Ovary (tissue), 3 donors: ENCODE results near the gene SLC9A1.

Source experiments
- CTCF ChIP-seq, 3 donors: fragments of 450-650 bp in 2 of 3; fragments of 200-600 bp in 1 of 3; IDR thresholded peaks; one replicate each; pipeline versions ENCODE4 v1.5.1 to v1.8.0; 2016 to 2022; ENCODE audit warnings: antibody characterized with exemption in 3 of 3, mild to moderate bottlenecking in 1 of 3
- EP300 ChIP-seq: sonication (generic); formaldehyde crosslinking; IDR thresholded peaks from one replicate; pipeline ENCODE4 v1.6.1; 2017; ENCODE audit warnings: antibody characterized with exemption
- POLR2A ChIP-seq: fragments of 450-650 bp; IDR thresholded peaks from one replicate; pipeline ENCODE4 v1.6.1; 2017; ENCODE audit warnings: antibody characterized with exemption, mild to moderate bottlenecking, moderate library complexity
- donor health status: DM: no; HTN: no; CAD: no.

GRCh38 chr1:27086026-27086425 is 68.9 kb downstream of the SLC9A1 start:
- TF ChIP-seq CTCF (IDR thresholded peaks at IDR 0.05) (no peak), POLR2A (no peak), EP300 (no peak)
